Neuronal stem cell (in vitro differentiated cells): ENCODE measurements around the gene OR6C3.
"Not testable (repeated sequence)": the region's sequence is repeated elsewhere in the genome, so short reads cannot be mapped to it uniquely, and the experiment has no call there.

Source experiments
- DNase-seq: peaks from one replicate; pipeline ENCODE4 v3.0.0-alpha.2; 2013; ENCODE audit warnings: low spot score
- H2AFZ ChIP-seq: one replicate; pipeline ENCODE4 v1.6.1; 2013; ENCODE audit warnings: mild to moderate bottlenecking, low read length, inconsistent platforms
- H2AK5ac ChIP-seq: 2 replicates; pipeline ENCODE4 v1.6.1; 2013; ENCODE audit warnings: low read depth, mild to moderate bottlenecking, inconsistent platforms, low read length, moderate library complexity, mixed read lengths
- H2BK120ac ChIP-seq: 2 replicates; pipeline ENCODE4 v1.6.1; 2013; ENCODE audit warnings: low read depth, mild to moderate bottlenecking, inconsistent platforms, low read length, moderate library complexity, mixed read lengths
- H2BK12ac ChIP-seq: one replicate; pipeline ENCODE4 v1.6.1; 2013; ENCODE audit warnings: low read length, inconsistent platforms
- H2BK15ac ChIP-seq: 2 replicates; pipeline ENCODE4 v1.6.1; 2013; ENCODE audit warnings: mild to moderate bottlenecking, low read length, inconsistent platforms, mixed read lengths
- H2BK5ac ChIP-seq: one replicate; pipeline ENCODE4 v1.6.1; 2013; ENCODE audit warnings: inconsistent platforms, mild to moderate bottlenecking, low read length, moderate library complexity
- H3K14ac ChIP-seq: one replicate; pipeline ENCODE4 v1.6.1; 2013; ENCODE audit warnings: low read length, inconsistent platforms
- H3K18ac ChIP-seq: 2 replicates; pipeline ENCODE4 v1.6.1; 2013; ENCODE audit warnings: low read length, inconsistent platforms
- H3K23ac ChIP-seq: 2 replicates; pipeline ENCODE4 v1.6.1; 2013; ENCODE audit warnings: low read depth, mild to moderate bottlenecking, mixed read lengths, low read length, inconsistent platforms; ENCODE audit not compliant: poor library complexity
- H3K27ac ChIP-seq: replicated peaks from 3 replicates; pipeline ENCODE4 v1.5.1; 2013; ENCODE audit warnings: low read length, inconsistent platforms
- H3K27me3 ChIP-seq, 3 experiments: 2 replicates each; pipeline ENCODE4 v1.6.1; 2013; ENCODE audit warnings: low read length in 3 of 3, mild to moderate bottlenecking in 2 of 3, inconsistent platforms in 1 of 3, low read depth in 1 of 3, mixed read lengths in 1 of 3, moderate library complexity in 1 of 3; ENCODE audit not compliant: control insufficient read depth in 3 of 3, insufficient read depth in 3 of 3
- H3K36me3 ChIP-seq, 2 donors: replicated peaks in 1 of 2; 2 replicates each; pipeline ENCODE4 v1.6.1; 2013; ENCODE audit warnings: low read length in 2 of 2; ENCODE audit not compliant: control insufficient read depth in 2 of 2, insufficient read depth in 2 of 2
- H3K4ac ChIP-seq: 2 replicates; pipeline ENCODE4 v1.6.1; 2013; ENCODE audit warnings: inconsistent platforms, mild to moderate bottlenecking, low read length, moderate library complexity
- H3K4me1 ChIP-seq, 2 donors: 1 replicate in 1 of 2; 2 replicates in 1 of 2; pipeline ENCODE4 v1.6.1; 2013; ENCODE audit warnings: low read length in 2 of 2, low read depth in 1 of 2; ENCODE audit not compliant: control insufficient read depth in 2 of 2, insufficient read depth in 1 of 2
- H3K4me2 ChIP-seq: one replicate; pipeline ENCODE4 v1.6.1; 2013; ENCODE audit warnings: mild to moderate bottlenecking, low read length, inconsistent platforms; ENCODE audit not compliant: insufficient read depth, poor library complexity, severe bottlenecking
- H3K4me3 ChIP-seq, 2 donors: 2 replicates each; pipeline ENCODE4 v1.5.1; 2013; ENCODE audit warnings: low read length in 2 of 2, mild to moderate bottlenecking in 2 of 2, inconsistent platforms in 1 of 2, moderate library complexity in 1 of 2
- H3K79me1 ChIP-seq: one replicate; pipeline ENCODE4 v1.6.1; 2013; ENCODE audit warnings: low read depth, mild to moderate bottlenecking, inconsistent platforms, low read length, moderate library complexity
- H3K9ac ChIP-seq: one replicate; pipeline ENCODE4 v1.6.1; 2013; ENCODE audit warnings: mild to moderate bottlenecking, low read depth, low read length, inconsistent platforms; ENCODE audit not compliant: poor library complexity
- H3K9me3 ChIP-seq, 2 donors: replicated peaks in 1 of 2; 2 replicates each; pipeline versions ENCODE3 to v1.6.1; 2013; ENCODE audit warnings: low read length in 2 of 2, mild to moderate bottlenecking in 2 of 2, inconsistent platforms in 1 of 2, low read depth in 1 of 2, mixed read lengths in 1 of 2, moderate library complexity in 1 of 2; ENCODE audit not compliant: control insufficient read depth in 2 of 2, insufficient read depth in 1 of 2
- H4K8ac ChIP-seq: one replicate; pipeline ENCODE4 v1.6.1; 2013; ENCODE audit warnings: low read depth, mild to moderate bottlenecking, inconsistent platforms, low read length, moderate library complexity
- H4K91ac ChIP-seq: one replicate; pipeline ENCODE4 v1.6.1; 2013; ENCODE audit warnings: low read length, low read depth, mild to moderate bottlenecking, inconsistent platforms; ENCODE audit not compliant: poor library complexity
- WGBS, 2 donors: extraction: QIAGEN DNeasy Blood & Tissue Kit; methylation state at CpG; one replicate each; pipeline ENCODE4 v1.1.7; 2013; ENCODE audit warnings: missing lambda C conversion rate in 2 of 2, mixed read lengths in 1 of 2; ENCODE audit not compliant: insufficient read length in 2 of 2, insufficient replicate concordance in 1 of 2; ENCODE audit errors: extremely low coverage in 2 of 2; 5-methylcytosine and 5-hydroxymethylcytosine counted together

The OR6C3 gene

GRCh38 chr12:55355338-55355737 lies 24.8 kb downstream of the OR6C3 start:
- H3K9me3 ChIP-seq, H3K4me2 ChIP-seq, H2BK120ac ChIP-seq, H3K23ac ChIP-seq, H4K8ac ChIP-seq, H2BK5ac ChIP-seq, H2BK15ac ChIP-seq, H3K79me1 ChIP-seq, H3K27ac ChIP-seq, H2AFZ ChIP-seq, H2AK5ac ChIP-seq, H3K18ac ChIP-seq, DNase-seq, H2BK12ac ChIP-seq, H4K91ac ChIP-seq, H3K14ac ChIP-seq, H3K9ac ChIP-seq, H3K36me3 ChIP-seq, H3K4me3 ChIP-seq, H3K4ac ChIP-seq, H3K4me1 ChIP-seq, H3K27me3 ChIP-seq: not testable (repeated sequence)
- WGBS, 2 donors = no CpG with 5 or more reads among the region's 4 CpGs

- no CpG with 5 or more reads among the region's 4 CpGs for WGBS, 2 donors
- no peak for DNase-seq
Observed at GRCh38 chr12:55362675-55363074, 32.1 kb downstream of the OR6C3 start, which contains the start of gene OR6C75. Gene OR6C75 (plus strand): TSS chr12:55362975. CDS start chr12:55365111, 2,136 bp downstream.

GRCh38 chr12:55365086-55365485 lies 34.5 kb downstream of the OR6C3 start:
- Histone ChIP-seq H3K4me2 (no peak overlapping the region), H3K27me3 (no peaks in the 10 kb centered on the region), H2AFZ (no peak overlapping the region), H2AK5ac (no peak overlapping the region), H3K4ac (no peak overlapping the region), H4K91ac (no peak overlapping the region), H2BK12ac (no peak overlapping the region), H3K27ac (no peak overlapping the region), H3K9me3 (no peaks in the 10 kb centered on the region), H3K14ac (no peak overlapping the region), H3K23ac (no peak overlapping the region), H3K4me1 (no peaks in the 10 kb centered on the region), H3K79me1 (no peaks in the 10 kb centered on the region), H3K18ac (no peak overlapping the region), H3K4me3 (no peak overlapping the region), H3K36me3 (no peaks in the 10 kb centered on the region), H2BK120ac (no peak overlapping the region), H3K9ac (no peak overlapping the region), H4K8ac (no peak overlapping the region), H2BK5ac (no peak overlapping the region), H2BK15ac (no peak overlapping the region)
- no peak for DNase-seq
- no CpG with 5 or more reads among the region's 3 CpGs for WGBS, 2 donors

More at GRCh38 chr12:55362675-55363074, 32.1 kb downstream of the OR6C3 start, which contains the start of gene OR6C75:
- Histone ChIP-seq H3K4ac (no peak within 1 kb of the TSS), H3K9ac (no peak within 1 kb of the TSS), H2BK120ac (no peak within 1 kb of the TSS), H4K8ac (no peak within 1 kb of the TSS), H2BK5ac (no peak within 1 kb of the TSS), H3K18ac (no peak within 1 kb of the TSS), H3K27me3 (no peaks in the 10 kb centered on the region), H4K91ac (no peak within 1 kb of the TSS), H3K4me1 (no peaks in the 10 kb centered on the region), H2BK12ac (no peak within 1 kb of the TSS), H3K9me3 (no peaks in the 10 kb centered on the region), H2AFZ (no peak within 1 kb of the TSS), H2AK5ac (no peak within 1 kb of the TSS), H3K14ac (no peak within 1 kb of the TSS), H3K23ac (no peak within 1 kb of the TSS), H3K4me2 (no peak within 1 kb of the TSS), H3K4me3 (no peak within 1 kb of the TSS), H3K36me3 (no peaks in the 10 kb centered on the region), H3K27ac (no peak within 1 kb of the TSS), H3K79me1 (no peaks in the 10 kb centered on the region), H2BK15ac (no peak within 1 kb of the TSS)

- Histone ChIP-seq H3K18ac (no peak overlapping the region), H3K14ac (no peak overlapping the region), H3K4me2 (no peak overlapping the region), H2BK5ac (no peak overlapping the region), H3K9me3 (no peaks in the 10 kb centered on the region), H3K4ac (no peak overlapping the region), H2BK12ac (no peak overlapping the region), H3K9ac (no peak overlapping the region), H2BK15ac (no peak overlapping the region), H4K8ac (no peak overlapping the region), H3K23ac (no peak overlapping the region), H2AK5ac (no peak overlapping the region), H3K36me3 (no peaks in the 10 kb centered on the region), H3K27ac (no peak overlapping the region), H2AFZ (no peak overlapping the region), H3K4me3 (no peak overlapping the region), H3K4me1 (no peaks in the 10 kb centered on the region), H2BK120ac (no peak overlapping the region), H4K91ac (no peak overlapping the region), H3K79me1 (no peaks in the 10 kb centered on the region), H3K27me3 (no peaks in the 10 kb centered on the region)
- no peak for DNase-seq
- no CpG with 5 or more reads among the region's 4 CpGs for WGBS, 2 donors
Observed at GRCh38 chr12:55372521-55372920, 42.0 kb downstream of the OR6C3 start.
